Stimulated activated naive CD8-positive, alpha-beta T cell treated with anti-CD3 and anti-CD28 coated beads, Interleukin-15, amount 100 ng/mL, for 72 hours (primary cell): ENCODE measurements around the gene BLVRA.
A peak's percentile ranks its signal among the peaks of the same experiment; 100 is the strongest.
"Not testable (repeated sequence)": the region's sequence is repeated elsewhere in the genome, so short reads cannot be mapped to it uniquely, and the experiment has no call there.

Source experiments
- ATAC-seq: fragments of 150-1000 bp; cut with Tn5 transposase; 2 replicates; pipeline ENCODE4 v1.10.0; 2021; ENCODE audit warnings: mild to moderate bottlenecking, moderate library complexity
- DNase-seq, 2 donors: peaks; one replicate each; pipeline ENCODE4 v3.0.0; 2021 to 2022
- H3K27ac Mint-ChIP-seq, 2 donors: one replicate each; pipeline ENCODE4 v1.8.0; 2022; ENCODE audit warnings: mild to moderate bottlenecking in 2 of 2, mixed read lengths in 2 of 2, moderate library complexity in 2 of 2
- H3K27me3 Mint-ChIP-seq: one replicate; pipeline ENCODE4 v1.8.0; 2022; ENCODE audit warnings: mixed read lengths
- H3K4me1 Mint-ChIP-seq: one replicate; pipeline ENCODE4 v1.8.0; 2022; ENCODE audit warnings: mild to moderate bottlenecking, mixed read lengths
- H3K4me3 Mint-ChIP-seq, 2 donors: one replicate each; pipeline ENCODE4 v1.8.0; 2022; ENCODE audit warnings: mild to moderate bottlenecking in 2 of 2, mixed read lengths in 2 of 2, moderate library complexity in 1 of 2
- H3K9me3 Mint-ChIP-seq, 2 donors: one replicate each; pipeline ENCODE4 v1.8.0; 2022; ENCODE audit warnings: mixed read lengths in 2 of 2

BLVRA gene

DNA sequence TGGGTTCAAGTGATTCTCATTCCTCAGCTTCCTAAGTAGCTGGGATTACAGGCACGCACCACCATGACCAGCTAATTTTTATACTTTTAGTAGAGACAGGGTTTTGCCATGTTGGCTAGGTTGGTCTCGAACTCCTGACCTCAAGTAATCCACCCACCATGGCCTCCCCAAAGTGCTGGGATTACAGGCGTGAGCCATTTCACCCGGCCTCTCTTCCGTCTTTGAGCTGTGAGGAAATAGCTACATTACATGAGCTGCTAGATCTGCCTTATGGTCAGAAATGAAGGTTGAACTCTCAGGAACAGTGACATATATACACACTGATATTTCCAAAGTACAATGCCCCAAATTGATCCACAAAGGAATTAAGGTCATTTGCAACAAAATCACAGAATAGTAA, 2.4 kb downstream of the BLVRA start:
- H3K9me3 Mint-ChIP-seq: no peaks in the 10 kb centered on the region
- no peaks in the 10 kb centered on the region for H3K27me3 Mint-ChIP-seq
- no peak overlapping the region for H3K4me3 Mint-ChIP-seq
- ATAC-seq (no peak), DNase-seq (no peak)
- H3K27ac Mint-ChIP-seq: no peak overlapping the region
- peaks cover 73% of the 10 kb centered on the region for H3K4me1 Mint-ChIP-seq

DNA sequence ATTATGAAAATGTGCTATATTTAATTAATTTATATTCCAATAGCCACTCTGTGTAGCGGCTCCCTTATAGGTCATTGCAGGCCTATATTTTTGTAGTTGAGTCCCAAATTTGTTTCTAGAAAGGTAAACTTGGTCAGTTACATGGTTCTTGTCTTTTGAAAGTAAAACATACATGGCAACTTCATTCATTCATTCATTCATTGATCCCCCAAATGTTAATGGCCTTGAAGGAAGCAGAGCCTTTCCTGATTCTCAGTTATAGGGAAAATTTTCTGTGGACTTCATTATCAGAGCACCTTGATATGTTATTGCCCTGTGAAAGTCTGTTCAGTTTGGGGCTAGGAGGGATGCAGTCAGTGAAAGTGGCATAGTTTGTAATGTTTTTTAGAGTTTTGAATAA, 2.9 kb downstream of the BLVRA start:
- Mint-ChIP-seq H3K4me1 (peaks cover 67% of the 10 kb centered on the region), H3K27ac (no peak overlapping the region), H3K9me3 (no peaks in the 10 kb centered on the region), H3K4me3 (no peak overlapping the region), H3K27me3 (no peaks in the 10 kb centered on the region)
- no peak for ATAC-seq
- DNase-seq: no peak

DNA sequence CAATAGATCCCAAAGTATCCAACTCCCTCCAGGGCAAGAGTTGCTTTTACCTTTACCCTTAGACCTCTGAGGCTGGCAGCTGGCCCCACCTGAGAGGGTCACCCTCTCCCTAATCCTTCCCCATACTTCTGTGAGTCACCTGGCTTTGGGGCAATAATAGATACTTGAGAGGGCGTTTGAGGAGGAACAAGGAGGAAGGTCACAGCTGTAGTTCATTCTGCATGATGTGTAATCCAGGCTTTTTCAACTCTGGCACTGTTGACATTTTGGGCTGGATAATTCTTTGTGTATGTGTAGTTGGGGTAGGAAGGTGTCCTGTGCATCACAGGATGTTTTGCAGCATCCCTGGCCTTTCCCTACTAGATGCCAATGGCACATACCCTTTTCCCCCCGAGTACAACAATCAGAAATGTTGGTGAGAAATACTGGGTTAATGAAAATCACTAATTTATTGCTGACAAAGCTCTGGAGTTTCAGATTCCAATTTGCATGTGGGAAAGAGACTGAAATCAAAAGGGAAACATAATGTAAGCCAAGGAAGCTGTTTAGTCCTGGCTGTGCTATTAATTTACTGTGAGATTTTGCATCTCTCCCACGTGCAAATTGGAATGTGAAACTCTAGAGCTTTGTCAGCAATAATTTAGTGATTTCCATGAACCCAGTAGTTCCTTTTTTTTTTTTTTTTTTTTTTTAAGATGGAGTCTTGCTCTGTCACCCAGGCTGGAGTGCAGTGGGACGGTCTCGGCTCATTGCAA, 3.6 kb downstream of the BLVRA start:
- Mint-ChIP-seq H3K27me3 (no peaks in the 10 kb centered on the region), H3K4me3 (no peak overlapping the region), H3K9me3 (no peaks in the 10 kb centered on the region), H3K27ac (no peak overlapping the region), H3K4me1 (peaks cover 60% of the 10 kb centered on the region)
- no peak for ATAC-seq
- DNase-seq: no peak

DNA sequence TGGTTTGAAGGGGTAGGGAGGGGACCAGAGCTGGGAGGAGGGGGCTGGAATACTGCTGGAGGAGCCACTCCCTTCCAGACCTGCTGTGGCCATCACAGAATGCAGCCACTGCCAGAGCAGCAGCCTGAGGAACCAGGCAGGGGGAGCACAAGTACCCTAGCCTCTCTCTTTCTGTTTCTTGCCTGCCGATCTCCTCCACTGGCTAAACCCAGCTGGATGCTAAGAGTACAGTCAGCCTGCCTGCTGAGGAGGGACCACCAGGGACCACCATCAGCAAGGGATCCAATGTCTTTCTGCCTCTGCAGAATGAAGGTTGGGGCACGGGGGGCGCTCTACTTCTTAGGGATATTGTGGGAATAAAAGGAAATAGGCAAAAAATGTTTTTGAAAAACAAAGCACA, 4.7 kb downstream of the BLVRA start:
- Mint-ChIP-seq H3K27me3 (no peaks in the 10 kb centered on the region), H3K4me3 (peak overlapping the region; percentile 50 to 56)

DNA sequence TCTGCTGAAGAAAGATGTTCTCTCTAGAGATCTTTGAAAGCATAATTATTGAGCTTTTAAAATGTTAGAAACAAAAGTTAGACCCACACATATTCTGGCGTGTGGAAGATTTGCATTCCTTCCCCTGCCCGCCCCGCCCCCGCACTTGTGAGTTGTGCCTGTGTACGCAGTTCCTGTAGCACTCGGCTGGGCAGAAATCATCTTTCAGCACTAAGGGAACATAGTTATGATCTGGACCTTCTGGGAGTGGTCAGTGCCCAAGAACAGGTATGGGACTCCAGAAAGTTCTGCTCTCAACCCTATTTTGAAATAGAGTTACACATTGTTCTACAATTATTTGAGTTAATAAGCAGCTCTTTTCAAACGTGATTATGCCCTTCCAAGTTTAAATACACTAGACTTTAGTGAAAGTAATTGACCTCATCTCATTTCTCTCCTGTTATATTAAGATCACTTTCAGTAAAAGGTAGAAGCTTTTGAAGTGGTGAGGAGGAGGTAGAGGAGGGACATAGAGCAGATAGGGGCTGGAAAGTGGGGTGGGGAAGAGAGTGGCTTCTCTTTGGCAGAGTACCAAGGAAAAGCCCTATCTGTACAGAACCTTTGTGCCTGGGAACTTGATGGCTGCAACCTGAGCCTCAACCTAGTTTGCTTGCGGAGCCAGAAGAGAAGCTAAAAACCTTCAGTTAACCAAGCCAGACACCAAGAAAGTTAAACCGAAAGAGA, 5.7 kb downstream of the BLVRA start:
- Mint-ChIP-seq H3K4me1 (peaks cover 61% of the 10 kb centered on the region), H3K9me3 (no peaks in the 10 kb centered on the region), H3K27ac (peak overlapping the region; percentile 9 to 77), H3K27me3 (no peaks in the 10 kb centered on the region), H3K4me3 (peak overlapping the region; percentile 56 to 72)
- DNase-seq: no peak
- peak; percentile 41 for ATAC-seq

More for the DNA sequence above, 4.7 kb downstream of the BLVRA start:
- H3K4me1 Mint-ChIP-seq: peaks cover 52% of the 10 kb centered on the region
- no peak for DNase-seq
- ATAC-seq: no peak
- no peaks in the 10 kb centered on the region for H3K9me3 Mint-ChIP-seq
- H3K27ac Mint-ChIP-seq: peak overlapping the region in 1 of 2 donors; percentile 72

DNA sequence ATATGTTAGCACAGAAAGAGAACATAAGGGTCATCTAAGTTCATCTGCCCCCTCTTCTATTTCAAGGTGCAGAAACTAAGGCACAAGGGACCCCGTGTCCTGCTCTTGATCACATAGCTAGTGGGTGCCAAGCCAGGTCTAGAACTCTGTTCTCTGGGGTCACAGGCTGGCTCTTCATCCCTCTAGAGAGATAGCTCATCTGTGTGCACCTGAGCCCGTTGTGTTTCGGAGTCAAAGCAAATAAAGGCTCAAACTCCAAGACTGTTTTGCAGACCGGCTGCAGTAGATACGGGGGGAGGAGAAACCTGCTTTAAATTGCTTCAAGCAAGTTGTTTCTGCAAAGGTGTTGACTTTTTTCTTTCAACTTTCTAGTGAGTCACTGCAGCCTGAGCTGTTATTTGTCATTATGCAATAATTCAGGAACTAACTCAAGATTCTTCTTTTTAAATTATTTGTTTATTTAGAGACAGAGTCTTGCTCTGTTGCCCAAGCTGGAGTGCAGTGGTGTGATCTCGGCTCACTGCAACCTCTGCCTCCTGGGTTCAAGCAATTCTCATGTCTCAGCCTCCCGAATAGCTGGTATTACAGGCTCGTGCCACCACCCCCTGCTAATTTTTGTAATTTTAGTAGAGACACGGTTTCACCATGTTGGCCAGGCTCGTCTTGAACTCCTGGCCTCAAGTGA, 6.5 kb downstream of the BLVRA start:
- H3K27me3 Mint-ChIP-seq: no peaks in the 10 kb centered on the region
- H3K4me1 Mint-ChIP-seq: peaks cover 58% of the 10 kb centered on the region
- no peak overlapping the region for H3K27ac Mint-ChIP-seq
- no peak for DNase-seq
- no peak for ATAC-seq
- no peaks in the 10 kb centered on the region for H3K9me3 Mint-ChIP-seq
- peak overlapping the region in 1 of 2 donors; percentile 72 for H3K4me3 Mint-ChIP-seq

DNA sequence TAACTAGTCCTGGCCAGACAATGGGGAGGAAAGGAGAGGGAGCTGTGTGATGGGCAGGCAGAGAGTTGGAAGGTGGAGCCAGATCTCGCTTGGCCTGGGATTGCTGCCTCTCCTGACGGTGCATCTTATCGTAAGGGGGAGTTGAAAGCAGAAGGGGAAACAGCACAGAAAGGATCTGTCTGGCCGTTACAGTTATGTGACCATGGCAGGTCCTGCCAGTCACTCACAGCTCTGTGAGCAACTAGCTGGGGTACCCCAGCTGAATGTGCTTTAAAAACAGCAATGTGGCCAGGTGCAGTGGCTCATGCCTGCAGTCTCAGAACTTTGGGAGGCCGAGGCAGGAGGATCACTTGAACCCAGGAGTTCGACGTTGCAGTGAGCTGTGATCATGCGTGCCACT, 8.1 kb downstream of the BLVRA start:
- ATAC-seq (no peak), DNase-seq (no peak)
- Mint-ChIP-seq H3K4me3 (no peak overlapping the region), H3K27ac (no peak overlapping the region), H3K4me1 (peaks cover 48% of the 10 kb centered on the region), H3K27me3 (no peaks in the 10 kb centered on the region), H3K9me3 (no peaks in the 10 kb centered on the region)

DNA sequence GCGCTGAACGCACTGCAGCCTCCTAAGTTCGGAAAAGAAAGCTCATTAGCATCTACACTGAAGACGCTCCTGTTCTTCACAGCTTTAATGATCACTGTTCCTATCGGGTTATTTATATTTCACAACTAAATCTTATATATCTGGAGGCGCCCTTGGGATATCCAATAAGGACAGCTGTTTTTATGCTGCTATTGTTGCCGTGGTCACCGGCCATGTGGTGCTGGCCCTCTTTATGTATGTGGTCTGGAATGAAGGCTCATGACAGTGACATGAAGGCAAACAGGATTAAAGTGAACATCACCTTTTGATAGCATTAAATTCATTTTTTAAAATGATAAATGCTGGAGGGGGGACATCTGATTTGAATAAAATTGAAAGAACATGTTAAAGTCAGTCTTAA, 8.8 kb downstream of the BLVRA start:
- no peak overlapping the region for H3K27ac Mint-ChIP-seq
- H3K9me3 Mint-ChIP-seq: no peaks in the 10 kb centered on the region
- no peak for ATAC-seq
- H3K4me3 Mint-ChIP-seq: no peak overlapping the region
- no peaks in the 10 kb centered on the region for H3K27me3 Mint-ChIP-seq
- DNase-seq: no peak
- H3K4me1 Mint-ChIP-seq: peaks cover 41% of the 10 kb centered on the region

DNA sequence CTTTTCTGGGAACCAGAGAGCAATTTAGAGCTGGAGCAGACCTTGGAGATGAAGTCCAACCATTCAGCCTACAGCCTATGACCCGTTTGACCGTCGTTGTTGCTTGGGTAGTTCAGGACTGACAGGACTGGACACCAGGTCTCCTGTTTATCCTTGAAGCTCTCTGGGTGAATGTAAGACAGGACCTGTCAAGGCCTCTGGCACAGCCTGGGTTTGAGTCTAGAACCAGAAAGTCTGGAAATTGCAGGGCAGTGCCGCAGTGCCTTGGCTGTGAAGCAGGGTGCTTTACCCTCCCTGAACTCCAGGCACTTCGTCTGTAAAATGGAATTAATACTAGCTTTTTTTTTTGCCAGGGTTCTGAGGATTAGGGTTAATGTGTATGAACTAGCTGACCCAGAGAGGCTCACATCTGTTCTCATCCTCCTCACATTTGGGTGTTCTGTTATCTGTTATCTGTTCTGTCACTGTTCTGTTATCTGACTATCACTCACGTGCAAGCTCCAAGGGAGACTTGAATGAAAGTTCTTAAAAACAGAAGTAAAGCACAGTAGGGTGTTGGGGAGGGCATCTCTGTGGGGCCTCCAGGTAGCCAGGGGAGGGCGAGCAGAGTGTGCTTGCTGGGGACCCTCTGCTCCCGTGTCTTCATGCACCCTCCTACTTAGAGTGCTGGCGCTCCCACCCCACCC, 9.9 kb downstream of the BLVRA start:
- Mint-ChIP-seq H3K4me3 (no peak overlapping the region), H3K27me3 (no peaks in the 10 kb centered on the region), H3K4me1 (peaks cover 32% of the 10 kb centered on the region), H3K27ac (peak overlapping the region in 1 of 2 donors; percentile 75), H3K9me3 (no peaks in the 10 kb centered on the region)
- ATAC-seq (peak; percentile 24), DNase-seq (no peak)

DNA sequence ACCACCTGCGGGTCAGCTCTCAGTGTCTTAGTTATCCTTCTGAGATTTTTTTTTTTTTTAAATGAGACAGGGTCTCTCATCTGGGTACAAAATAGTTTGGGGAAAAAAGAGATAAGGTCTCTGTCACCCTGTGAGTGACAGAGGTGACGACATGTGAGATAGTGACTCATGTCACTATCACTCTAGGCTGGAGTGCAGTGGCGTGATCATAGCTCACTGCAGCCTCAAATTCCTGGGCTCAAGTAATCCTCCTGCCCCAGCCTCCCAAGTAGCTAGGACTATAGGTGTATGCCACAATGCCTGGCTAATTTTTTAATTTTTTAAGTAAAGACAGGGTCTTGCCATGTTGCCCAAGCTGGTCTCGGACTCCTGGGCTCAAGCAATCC, 10.4 kb downstream of the BLVRA start:
- DNase-seq: no peak
- peak overlapping the region in 1 of 2 donors; percentile 75 for H3K27ac Mint-ChIP-seq
- no peaks in the 10 kb centered on the region for H3K9me3 Mint-ChIP-seq
- ATAC-seq: peak; percentile 59
- no peak overlapping the region for H3K4me3 Mint-ChIP-seq
- H3K27me3 Mint-ChIP-seq: no peaks in the 10 kb centered on the region
- H3K4me1 Mint-ChIP-seq: peaks cover 28% of the 10 kb centered on the region

DNA sequence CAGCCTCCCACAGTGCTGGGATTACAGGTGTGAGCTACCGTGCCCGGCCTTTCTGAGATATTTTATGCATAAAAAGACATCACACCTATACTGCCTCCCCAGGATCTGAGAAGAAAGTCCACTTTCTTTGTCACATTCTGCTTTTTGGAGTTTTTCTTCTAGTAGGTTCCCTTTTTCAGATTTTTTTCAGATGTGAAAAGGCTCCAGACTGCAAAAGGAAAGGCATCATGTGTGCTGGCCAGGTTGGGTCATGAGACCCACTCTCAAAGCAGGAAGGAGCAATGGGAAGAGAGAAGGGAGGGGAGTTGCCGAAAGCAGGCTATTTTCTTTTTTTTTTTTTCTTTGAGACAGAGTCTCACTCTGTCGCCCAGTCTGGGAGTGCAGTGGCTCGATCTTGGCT, 10.8 kb downstream of the BLVRA start:
- Mint-ChIP-seq H3K27ac (no peak overlapping the region), H3K27me3 (no peaks in the 10 kb centered on the region), H3K9me3 (no peaks in the 10 kb centered on the region), H3K4me1 (peaks cover 25% of the 10 kb centered on the region), H3K4me3 (no peak overlapping the region)
- DNase-seq (no peak), ATAC-seq (no peak)

DNA sequence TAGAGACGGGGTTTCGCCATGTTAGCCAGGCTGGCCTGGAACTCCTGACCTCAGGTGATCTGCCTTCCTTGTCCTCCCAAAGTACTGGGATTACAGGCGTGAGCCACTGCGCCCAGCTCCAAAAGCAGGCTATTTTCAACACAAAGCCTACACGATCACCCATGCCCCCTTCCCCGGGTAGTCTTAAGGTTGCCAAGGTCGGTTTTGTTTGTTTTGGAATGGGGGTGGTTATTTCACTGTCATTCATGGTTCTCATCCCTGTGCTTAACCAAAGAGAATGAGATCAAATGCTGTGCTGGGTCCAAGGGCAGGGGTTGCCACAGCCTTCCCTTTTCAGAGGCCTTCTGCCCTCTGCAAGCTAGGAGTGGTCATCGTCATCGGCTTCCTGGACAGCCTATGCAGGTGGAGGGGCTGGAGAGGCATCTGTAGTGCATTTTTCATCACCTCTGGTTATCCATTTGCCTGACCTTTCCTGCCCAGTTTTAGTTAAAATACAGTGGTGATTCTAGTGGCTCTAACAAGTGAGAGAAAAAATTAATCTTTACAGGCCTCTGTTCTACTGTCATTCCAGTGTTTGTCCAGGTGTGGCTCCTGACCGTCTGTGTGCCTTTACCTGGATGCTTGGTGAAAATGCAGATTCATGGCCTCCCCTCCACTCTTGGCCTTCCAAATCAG, 11.4 kb downstream of the BLVRA start:
- DNase-seq: no peak
- H3K4me3 Mint-ChIP-seq: no peak overlapping the region
- H3K9me3 Mint-ChIP-seq: no peaks in the 10 kb centered on the region
- no peak for ATAC-seq
- H3K27me3 Mint-ChIP-seq: no peaks in the 10 kb centered on the region
- peaks cover 18% of the 10 kb centered on the region for H3K4me1 Mint-ChIP-seq
- H3K27ac Mint-ChIP-seq: no peak overlapping the region

DNA sequence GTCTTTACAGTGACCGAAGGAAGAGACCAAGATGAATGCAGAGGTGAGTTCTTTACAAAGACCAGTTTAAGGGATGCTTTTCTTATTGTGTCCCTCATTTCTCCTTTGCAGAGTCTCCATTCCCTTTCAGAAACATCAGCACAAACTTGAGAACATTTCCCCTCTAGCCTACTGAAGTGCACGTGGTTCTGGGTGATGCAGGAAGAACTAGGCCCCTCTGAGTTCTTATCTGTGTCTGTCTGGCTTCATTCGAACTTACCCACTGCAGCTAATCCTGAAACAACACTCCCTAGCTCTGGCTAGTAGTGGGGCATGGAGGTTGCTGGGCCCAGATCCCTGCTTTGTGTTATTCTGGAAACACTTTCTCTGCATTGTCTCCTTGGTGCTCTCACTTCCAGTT, 12.6 kb downstream of the BLVRA start:
- DNase-seq (no peak), ATAC-seq (no peak)
- Mint-ChIP-seq H3K27me3 (no peaks in the 10 kb centered on the region), H3K4me1 (peaks cover 12% of the 10 kb centered on the region), H3K9me3 (no peaks in the 10 kb centered on the region), H3K4me3 (no peak overlapping the region), H3K27ac (peak overlapping the region in 1 of 2 donors; percentile 59)

DNA sequence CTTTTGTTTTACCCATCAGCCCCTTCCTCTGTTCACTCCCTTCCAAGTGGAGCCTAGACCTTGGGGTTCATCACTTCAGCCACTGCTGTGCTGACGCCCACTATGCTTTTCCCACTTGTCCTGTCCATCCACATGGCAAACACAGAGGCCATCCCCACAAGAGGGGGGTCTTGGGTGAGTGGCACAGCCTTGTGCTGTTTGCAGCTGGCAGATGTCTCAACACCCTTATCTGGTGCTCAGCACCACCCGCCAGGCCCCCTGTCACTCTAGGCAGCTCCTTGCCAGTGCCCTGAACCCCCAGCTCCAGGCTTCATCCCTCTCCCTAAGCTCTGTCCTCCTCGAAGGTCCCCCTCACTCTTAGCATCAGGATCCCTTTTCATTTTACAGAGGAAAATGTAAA, 13.1 kb downstream of the BLVRA start:
- peaks cover 12% of the 10 kb centered on the region for H3K4me1 Mint-ChIP-seq
- ATAC-seq (no peak), DNase-seq (no peak)
- no peak overlapping the region for H3K27ac Mint-ChIP-seq
- H3K9me3 Mint-ChIP-seq: no peaks in the 10 kb centered on the region
- no peaks in the 10 kb centered on the region for H3K27me3 Mint-ChIP-seq
- no peak overlapping the region for H3K4me3 Mint-ChIP-seq

DNA sequence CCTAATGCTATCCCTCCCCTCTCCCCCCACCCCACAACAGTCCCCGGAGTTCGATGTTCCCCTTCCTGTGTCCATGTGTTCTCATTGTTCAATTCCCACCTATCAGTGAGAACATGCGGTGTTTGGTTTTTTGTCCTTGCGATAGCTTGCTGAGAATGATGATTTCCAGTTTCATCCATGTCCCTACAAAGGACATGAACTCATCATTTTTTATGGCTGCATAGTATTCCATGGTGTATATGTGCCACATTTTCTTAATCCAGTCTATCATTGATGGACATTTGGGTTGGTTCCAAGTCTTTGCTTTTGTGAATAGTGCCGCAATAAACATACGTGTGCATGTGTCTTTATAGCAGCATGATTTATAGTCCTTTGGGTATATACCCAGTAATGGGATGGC, 14.8 kb downstream of the BLVRA start:
- H3K27me3 Mint-ChIP-seq, ATAC-seq, H3K27ac Mint-ChIP-seq, H3K9me3 Mint-ChIP-seq, H3K4me1 Mint-ChIP-seq, H3K4me3 Mint-ChIP-seq, DNase-seq: not testable (repeated sequence)
